Glutamatergic neuron (in vitro differentiated cells): ENCODE data around the gene SLC27A2. TPM values are rescaled to one million over a fixed set of nuclear protein-coding genes. Genes with fewer than 3 reads are reported as not detected.
"Not testable (repeated sequence)": the region's sequence is repeated elsewhere in the genome, so short reads cannot be mapped to it uniquely, and the experiment has no call there.

ENCODE experiments used
- DNase-seq: peaks from one replicate; pipeline ENCODE4 v3.0.0; 2022
- H3K27ac Mint-ChIP-seq: one replicate; pipeline ENCODE4 v1.8.0; 2020; ENCODE audit warnings: mild to moderate bottlenecking, mixed read lengths, inconsistent platforms; ENCODE audit not compliant: unreplicated experiment
- H3K27me3 Mint-ChIP-seq: one replicate; pipeline ENCODE4 v1.8.0; 2020; ENCODE audit warnings: mild to moderate bottlenecking, moderate library complexity, mixed read lengths, inconsistent platforms; ENCODE audit not compliant: unreplicated experiment
- H3K36me3 Mint-ChIP-seq: one replicate; pipeline ENCODE4 v1.8.0; 2020; ENCODE audit warnings: mild to moderate bottlenecking, mixed read lengths, inconsistent platforms; ENCODE audit not compliant: unreplicated experiment
- H3K4me1 Mint-ChIP-seq: one replicate; pipeline ENCODE4 v1.8.0; 2020; ENCODE audit warnings: mild to moderate bottlenecking, low read depth, mixed read lengths, inconsistent platforms; ENCODE audit not compliant: unreplicated experiment
- H3K4me3 Mint-ChIP-seq: one replicate; pipeline ENCODE4 v1.8.0; 2020; ENCODE audit warnings: mild to moderate bottlenecking, mixed read lengths, inconsistent platforms; ENCODE audit not compliant: unreplicated experiment
- H3K9me3 Mint-ChIP-seq: one replicate; pipeline ENCODE4 v1.8.0; 2020; ENCODE audit warnings: mild to moderate bottlenecking, moderate library complexity, mixed read lengths, inconsistent platforms; ENCODE audit not compliant: unreplicated experiment
- total RNA-seq: library from RNA; stranded (reverse); fragmentation: NEBNext Ultra II Directional; extraction: Animal tissue kit (Norgen Biotek cat#: 25700); gene quantifications from one replicate; pipeline ENCODE4 v1.2.1, GENCODE V29; 2021; ENCODE audit not compliant: unreplicated experiment
- TF ChIP-seq, protein P1 (sequence below): fragments of 200-600 bp; sonication (generic); IDR thresholded peaks from one replicate; pipeline ENCODE4 v1.5.0; 2021; ENCODE audit not compliant: partially characterized antibody, unreplicated experiment

The SLC27A2 gene
- total RNA-seq, 1 donor from 2014 or later = not detected

DNA sequence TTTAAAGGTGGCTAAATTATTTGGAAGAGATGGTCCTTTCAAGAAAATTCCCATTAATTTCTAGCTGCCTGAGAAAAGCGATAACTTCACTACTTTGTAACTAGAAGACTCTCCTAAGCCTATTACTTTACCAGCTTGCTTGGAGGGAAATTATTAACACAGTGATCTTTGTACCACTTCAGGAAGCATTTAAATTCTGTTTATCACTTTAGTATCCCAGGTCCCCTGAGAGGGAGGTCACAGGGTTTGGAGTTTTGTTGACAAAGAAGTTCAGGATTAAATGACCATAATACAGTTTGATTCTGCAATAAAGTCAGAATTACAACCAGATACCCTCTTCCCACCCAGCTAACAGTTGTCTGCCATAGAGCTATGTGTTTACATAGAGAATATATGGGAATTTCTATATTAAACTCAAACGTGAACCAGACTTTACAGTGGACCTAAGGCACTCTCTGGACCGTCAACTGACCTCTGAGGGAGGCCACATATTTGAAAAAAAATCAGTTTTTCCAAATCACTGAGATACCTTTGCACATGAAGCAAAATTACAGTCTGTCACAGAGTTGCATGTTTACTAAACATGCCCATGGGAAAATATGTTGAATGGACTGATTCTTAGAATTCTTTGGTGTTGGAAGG lies 3.0 kb downstream of the SLC27A2 start:
- H3K4me3 Mint-ChIP-seq = no peak overlapping the region
- TF ChIP-seq, protein P1, sequence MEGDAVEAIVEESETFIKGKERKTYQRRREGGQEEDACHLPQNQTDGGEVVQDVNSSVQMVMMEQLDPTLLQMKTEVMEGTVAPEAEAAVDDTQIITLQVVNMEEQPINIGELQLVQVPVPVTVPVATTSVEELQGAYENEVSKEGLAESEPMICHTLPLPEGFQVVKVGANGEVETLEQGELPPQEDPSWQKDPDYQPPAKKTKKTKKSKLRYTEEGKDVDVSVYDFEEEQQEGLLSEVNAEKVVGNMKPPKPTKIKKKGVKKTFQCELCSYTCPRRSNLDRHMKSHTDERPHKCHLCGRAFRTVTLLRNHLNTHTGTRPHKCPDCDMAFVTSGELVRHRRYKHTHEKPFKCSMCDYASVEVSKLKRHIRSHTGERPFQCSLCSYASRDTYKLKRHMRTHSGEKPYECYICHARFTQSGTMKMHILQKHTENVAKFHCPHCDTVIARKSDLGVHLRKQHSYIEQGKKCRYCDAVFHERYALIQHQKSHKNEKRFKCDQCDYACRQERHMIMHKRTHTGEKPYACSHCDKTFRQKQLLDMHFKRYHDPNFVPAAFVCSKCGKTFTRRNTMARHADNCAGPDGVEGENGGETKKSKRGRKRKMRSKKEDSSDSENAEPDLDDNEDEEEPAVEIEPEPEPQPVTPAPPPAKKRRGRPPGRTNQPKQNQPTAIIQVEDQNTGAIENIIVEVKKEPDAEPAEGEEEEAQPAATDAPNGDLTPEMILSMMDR = no peak
- no peaks in the 10 kb centered on the region for H3K4me1 Mint-ChIP-seq
- H3K27ac Mint-ChIP-seq = no peak overlapping the region
- no peaks in the 10 kb centered on the region for H3K36me3 Mint-ChIP-seq
- peaks cover 4% of the 10 kb centered on the region for H3K9me3 Mint-ChIP-seq
- peaks cover 13% of the 10 kb centered on the region for H3K27me3 Mint-ChIP-seq
- DNase-seq = no peak

DNA sequence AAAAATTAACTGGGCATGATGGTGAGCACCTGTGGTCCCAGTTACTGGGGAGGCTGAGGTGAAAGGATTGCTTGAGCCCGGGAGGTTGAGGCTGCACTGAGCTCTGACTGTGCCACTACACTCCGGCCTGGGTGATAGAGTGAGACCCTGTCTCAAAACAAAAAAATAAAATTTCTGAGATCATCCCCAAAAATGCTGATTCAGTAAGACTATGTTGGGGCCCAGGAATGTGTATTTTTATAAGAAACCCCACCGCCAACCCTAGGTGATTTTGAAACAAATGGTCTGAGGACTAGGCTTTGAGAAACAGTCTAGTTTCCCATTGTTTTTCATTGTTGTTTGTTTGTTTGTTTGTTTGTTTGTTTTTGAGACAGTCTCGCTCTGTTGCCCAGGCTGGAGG lies 4.1 kb downstream of the SLC27A2 start:
- TF ChIP-seq, protein P1 = no peak
- no peak for DNase-seq
- Mint-ChIP-seq H3K4me1 (no peaks in the 10 kb centered on the region), H3K27me3 (peaks cover 5% of the 10 kb centered on the region), H3K4me3 (no peak overlapping the region), H3K27ac (no peak overlapping the region), H3K36me3 (no peaks in the 10 kb centered on the region), H3K9me3 (peaks cover 2% of the 10 kb centered on the region)

DNA sequence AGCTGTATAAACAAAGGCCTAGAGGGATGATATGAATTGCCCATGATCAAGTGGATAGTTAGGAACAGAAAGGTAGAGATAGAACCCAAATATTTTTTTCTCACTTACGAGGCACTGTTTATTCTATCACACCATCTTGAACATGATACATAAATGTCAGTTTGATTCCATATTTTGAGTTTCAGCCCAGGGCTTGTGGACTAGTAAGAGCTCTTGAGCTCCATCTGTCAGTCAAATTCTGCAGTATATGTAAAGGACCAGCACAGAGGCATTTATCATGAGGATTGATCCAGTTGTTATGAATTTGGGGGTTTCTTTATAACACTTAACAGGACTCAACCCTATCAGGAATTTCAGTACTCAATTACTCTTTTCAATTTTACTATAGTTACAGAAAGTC lies 4.8 kb downstream of the SLC27A2 start:
- Mint-ChIP-seq H3K27me3 (peaks cover 3% of the 10 kb centered on the region), H3K4me3 (no peak overlapping the region), H3K36me3 (no peaks in the 10 kb centered on the region), H3K9me3 (peaks cover 2% of the 10 kb centered on the region), H3K4me1 (no peaks in the 10 kb centered on the region), H3K27ac (no peak overlapping the region)
- TF ChIP-seq, protein P1 = no peak
- no peak for DNase-seq

DNA sequence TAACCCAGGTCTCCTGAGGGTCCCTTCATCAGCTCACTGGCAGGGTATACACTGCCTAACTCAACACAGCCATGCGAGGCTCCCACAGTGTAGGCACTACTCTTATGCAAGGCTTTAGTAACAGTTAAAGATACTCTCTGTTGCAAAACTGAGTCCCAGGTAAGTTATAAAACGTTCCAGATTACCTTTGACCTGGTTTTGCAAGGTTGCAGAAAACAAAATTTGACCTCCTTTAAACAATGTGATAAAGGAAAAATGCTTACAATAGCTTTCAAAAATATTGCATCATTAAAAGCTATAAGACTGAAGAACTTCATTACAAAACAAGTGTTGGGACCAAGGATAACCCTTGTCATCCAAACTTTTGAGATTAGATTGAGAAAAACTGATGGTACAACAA lies 5.5 kb downstream of the SLC27A2 start:
- DNase-seq = no peak
- Mint-ChIP-seq H3K27ac (no peak overlapping the region), H3K9me3 (peaks cover 2% of the 10 kb centered on the region), H3K4me3 (no peak overlapping the region), H3K4me1 (no peaks in the 10 kb centered on the region), H3K36me3 (no peaks in the 10 kb centered on the region), H3K27me3 (peaks cover 3% of the 10 kb centered on the region)
- TF ChIP-seq, protein P1 = no peak

DNA sequence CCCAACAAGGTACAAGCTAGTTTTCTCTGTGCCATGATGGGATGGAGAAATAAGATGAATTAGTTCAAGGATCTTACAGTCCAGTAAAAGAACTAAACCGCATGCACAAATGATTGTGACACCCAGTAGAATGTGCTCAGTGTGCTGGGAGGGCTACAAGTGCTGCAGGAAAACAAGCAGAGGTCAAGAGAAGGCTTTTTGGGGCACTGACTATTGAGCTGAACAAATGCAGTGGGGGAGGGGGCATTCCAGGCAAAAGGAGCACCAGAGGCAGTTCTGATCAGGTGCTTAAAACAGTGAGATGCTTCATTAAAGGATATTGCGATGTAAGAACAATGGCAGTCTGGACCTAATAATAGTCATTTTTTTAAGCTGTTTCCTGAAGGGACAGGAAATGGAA lies 6.0 kb downstream of the SLC27A2 start:
- TF ChIP-seq, protein P1 = no peak
- H3K9me3 Mint-ChIP-seq = no peaks in the 10 kb centered on the region
- peaks cover 3% of the 10 kb centered on the region for H3K27me3 Mint-ChIP-seq
- no peak for DNase-seq
- H3K4me3 Mint-ChIP-seq = no peak overlapping the region
- no peaks in the 10 kb centered on the region for H3K4me1 Mint-ChIP-seq
- H3K36me3 Mint-ChIP-seq = no peaks in the 10 kb centered on the region
- no peak overlapping the region for H3K27ac Mint-ChIP-seq

DNA sequence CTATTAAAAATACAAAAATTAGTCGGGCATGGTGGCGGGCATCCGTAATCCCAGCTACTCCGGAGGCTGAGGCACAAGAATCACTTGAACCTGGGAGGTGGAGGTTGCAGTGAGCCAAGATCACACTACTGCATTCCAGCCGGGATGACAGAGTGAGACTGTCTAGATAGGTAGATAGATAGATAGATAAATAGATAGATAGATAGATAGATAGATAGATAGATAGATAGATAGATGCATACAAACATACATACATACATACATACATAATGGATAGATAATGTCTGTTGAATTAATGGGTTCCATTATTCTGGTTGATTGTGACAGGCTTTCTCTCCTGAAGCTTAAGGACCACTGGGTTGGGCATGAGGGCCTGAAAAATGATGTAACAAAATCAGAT lies 6.8 kb downstream of the SLC27A2 start:
- H3K9me3 Mint-ChIP-seq, DNase-seq, H3K27me3 Mint-ChIP-seq, H3K4me3 Mint-ChIP-seq, H3K27ac Mint-ChIP-seq, H3K36me3 Mint-ChIP-seq, H3K4me1 Mint-ChIP-seq: not testable (repeated sequence)
